Measurements from ENCODE around the gene PXT1. TPM values are rescaled to one million over a fixed set of nuclear protein-coding genes. Genes with fewer than 3 reads are reported as not detected.
A peak's percentile ranks its signal among the peaks of the same experiment; 100 is the strongest.

PXT1 gene
- total and polyA plus RNA-seq, 9 of the 15 experiments (the other 6 are each of a cell fraction or from before 2014, with no cell fraction given) = 0.09 to 0.11 (median 0.10) TPM; not detected in 5

- no peak for TF ChIP-seq ELK3 (CRISPR knock-in tag; IDR thresholded peaks at IDR 0.05)
- TF ChIP-seq SP1 (CRISPR knock-in tag; IDR thresholded peaks at IDR 0.05) = 0 out of 2 replicates have a peak, but pooled peaks have one; percentile 24
- TF ChIP-seq MYBL2 (IDR thresholded peaks at IDR 0.05; ENCODE audit: low read depth) = no peak
- no peak for TF ChIP-seq MYBL2 (CRISPR knock-in tag; IDR thresholded peaks at IDR 0.05; ENCODE audit: borderline replicate concordance)
- peak; percentile 79 for TF ChIP-seq PML (IDR thresholded peaks at IDR 0.05; ENCODE audit: low read length)
- TF ChIP-seq MTA1 (IDR thresholded peaks at IDR 0.05; ENCODE audit: borderline replicate concordance) = peak; percentile 78; the same call in 1 of the 2 replicates
- no peak for TF ChIP-seq ZNF445 (CRISPR knock-in tag; IDR thresholded peaks at IDR 0.05; ENCODE audit: low read depth)
- no peak for TF ChIP-seq DIDO1 (tag; IDR thresholded peaks at IDR 0.05; ENCODE audit: low read depth)
- peak; percentile 63 for TF ChIP-seq RNF2 (IDR thresholded peaks at IDR 0.05)
- TF ChIP-seq, protein P1, sequence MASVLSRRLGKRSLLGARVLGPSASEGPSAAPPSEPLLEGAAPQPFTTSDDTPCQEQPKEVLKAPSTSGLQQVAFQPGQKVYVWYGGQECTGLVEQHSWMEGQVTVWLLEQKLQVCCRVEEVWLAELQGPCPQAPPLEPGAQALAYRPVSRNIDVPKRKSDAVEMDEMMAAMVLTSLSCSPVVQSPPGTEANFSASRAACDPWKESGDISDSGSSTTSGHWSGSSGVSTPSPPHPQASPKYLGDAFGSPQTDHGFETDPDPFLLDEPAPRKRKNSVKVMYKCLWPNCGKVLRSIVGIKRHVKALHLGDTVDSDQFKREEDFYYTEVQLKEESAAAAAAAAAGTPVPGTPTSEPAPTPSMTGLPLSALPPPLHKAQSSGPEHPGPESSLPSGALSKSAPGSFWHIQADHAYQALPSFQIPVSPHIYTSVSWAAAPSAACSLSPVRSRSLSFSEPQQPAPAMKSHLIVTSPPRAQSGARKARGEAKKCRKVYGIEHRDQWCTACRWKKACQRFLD (CRISPR knock-in tag; IDR thresholded peaks at IDR 0.05) = peak; percentile 74; the same call in 1 of the 2 replicates
- peak; percentile 21 for TF ChIP-seq HMGN3 (IDR thresholded peaks at IDR 0.05; ENCODE audit: borderline replicate concordance, extremely low read depth, insufficient read length, low read depth, low read length)
- TF ChIP-seq, protein P2, sequence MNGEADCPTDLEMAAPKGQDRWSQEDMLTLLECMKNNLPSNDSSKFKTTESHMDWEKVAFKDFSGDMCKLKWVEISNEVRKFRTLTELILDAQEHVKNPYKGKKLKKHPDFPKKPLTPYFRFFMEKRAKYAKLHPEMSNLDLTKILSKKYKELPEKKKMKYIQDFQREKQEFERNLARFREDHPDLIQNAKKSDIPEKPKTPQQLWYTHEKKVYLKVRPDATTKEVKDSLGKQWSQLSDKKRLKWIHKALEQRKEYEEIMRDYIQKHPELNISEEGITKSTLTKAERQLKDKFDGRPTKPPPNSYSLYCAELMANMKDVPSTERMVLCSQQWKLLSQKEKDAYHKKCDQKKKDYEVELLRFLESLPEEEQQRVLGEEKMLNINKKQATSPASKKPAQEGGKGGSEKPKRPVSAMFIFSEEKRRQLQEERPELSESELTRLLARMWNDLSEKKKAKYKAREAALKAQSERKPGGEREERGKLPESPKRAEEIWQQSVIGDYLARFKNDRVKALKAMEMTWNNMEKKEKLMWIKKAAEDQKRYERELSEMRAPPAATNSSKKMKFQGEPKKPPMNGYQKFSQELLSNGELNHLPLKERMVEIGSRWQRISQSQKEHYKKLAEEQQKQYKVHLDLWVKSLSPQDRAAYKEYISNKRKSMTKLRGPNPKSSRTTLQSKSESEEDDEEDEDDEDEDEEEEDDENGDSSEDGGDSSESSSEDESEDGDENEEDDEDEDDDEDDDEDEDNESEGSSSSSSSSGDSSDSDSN (IDR thresholded peaks at IDR 0.05; ENCODE audit: borderline replicate concordance in 1 of 2, low read depth in 2 of 2, low read length in 2 of 2) = 0 out of 4 replicates have a peak, but pooled peaks of 1 of the 2 experiments have one; percentile 63
- peak; percentile 76 for TF ChIP-seq ZNF766 (CRISPR knock-in tag; conservative IDR thresholded peaks at IDR 0.05)
- peak; percentile 72 for TF ChIP-seq CREM (IDR thresholded peaks at IDR 0.05; ENCODE audit: low read depth)
- TF ChIP-seq, protein P3, sequence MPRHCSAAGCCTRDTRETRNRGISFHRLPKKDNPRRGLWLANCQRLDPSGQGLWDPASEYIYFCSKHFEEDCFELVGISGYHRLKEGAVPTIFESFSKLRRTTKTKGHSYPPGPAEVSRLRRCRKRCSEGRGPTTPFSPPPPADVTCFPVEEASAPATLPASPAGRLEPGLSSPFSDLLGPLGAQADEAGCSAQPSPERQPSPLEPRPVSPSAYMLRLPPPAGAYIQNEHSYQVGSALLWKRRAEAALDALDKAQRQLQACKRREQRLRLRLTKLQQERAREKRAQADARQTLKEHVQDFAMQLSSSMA (CRISPR knock-in tag; IDR thresholded peaks at IDR 0.05) = no peak
- TF ChIP-seq U2AF2 (optimal IDR thresholded peaks at IDR 0.05; ENCODE audit: low read depth, low read length) = no peak
- no peak for TF ChIP-seq CREBBP (IDR thresholded peaks at IDR 0.05; ENCODE audit: low read depth, low read length)
- TF ChIP-seq ZNF217 (CRISPR knock-in tag; IDR thresholded peaks at IDR 0.05) = no peak
- no peak; a peak in 1 of 4 replicates for TF ChIP-seq NRF1 (conservative IDR thresholded peaks at IDR 0.05 in 1 of 2, IDR thresholded peaks at IDR 0.05 in 1 of 2)
- TF ChIP-seq RBM22 (IDR thresholded peaks at IDR 0.05; ENCODE audit: low read depth, low read length, poor library complexity, severe bottlenecking) = no peak
- no peak for TF ChIP-seq ZNF589 (CRISPR knock-in tag; IDR thresholded peaks at IDR 0.05; ENCODE audit: low read depth)
- TF ChIP-seq, protein P4, sequence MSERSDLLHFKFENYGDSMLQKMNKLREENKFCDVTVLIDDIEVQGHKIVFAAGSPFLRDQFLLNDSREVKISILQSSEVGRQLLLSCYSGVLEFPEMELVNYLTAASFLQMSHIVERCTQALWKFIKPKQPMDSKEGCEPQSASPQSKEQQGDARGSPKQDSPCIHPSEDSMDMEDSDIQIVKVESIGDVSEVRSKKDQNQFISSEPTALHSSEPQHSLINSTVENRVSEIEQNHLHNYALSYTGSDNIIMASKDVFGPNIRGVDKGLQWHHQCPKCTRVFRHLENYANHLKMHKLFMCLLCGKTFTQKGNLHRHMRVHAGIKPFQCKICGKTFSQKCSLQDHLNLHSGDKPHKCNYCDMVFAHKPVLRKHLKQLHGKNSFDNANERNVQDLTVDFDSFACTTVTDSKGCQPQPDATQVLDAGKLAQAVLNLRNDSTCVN (CRISPR knock-in tag; IDR thresholded peaks at IDR 0.05) = no peak
- peak; percentile 92 for TF ChIP-seq POLR2AphosphoS5 (IDR thresholded peaks at IDR 0.05; ENCODE audit: control insufficient read depth, insufficient read depth, low read depth, low read length)
These were observed 35.4 kb upstream of the PXT1 start (continued) for GRCh38 chr6:36478051-36478526.
